Erythroblast (primary cell): ENCODE measurements around the gene CREB5.

Experiments
- GATA1 ChIP-seq: IDR thresholded peaks from 2 replicates; pipeline ENCODE4 v1.6.1; 2011; ENCODE audit warnings: low read depth, mild to moderate bottlenecking, control low read depth, low read length, moderate library complexity
- POLR2A ChIP-seq: IDR thresholded peaks from 2 replicates; pipeline ENCODE4 v1.6.1; 2011; ENCODE audit warnings: mild to moderate bottlenecking, low read length

- TF ChIP-seq POLR2A (no peak), GATA1 (no peak)
Measured at GRCh38 chr7:28738412-28738811, 326.1 kb downstream of the CREB5 start.
